Measurements from ENCODE around the gene FAM174C. TPM values are rescaled to one million over a fixed set of nuclear protein-coding genes. Genes with fewer than 3 reads are reported as not detected.

The FAM174C gene
- total RNA-seq, 1 experiment from 2014 or later, result 110 TPM

DNA sequence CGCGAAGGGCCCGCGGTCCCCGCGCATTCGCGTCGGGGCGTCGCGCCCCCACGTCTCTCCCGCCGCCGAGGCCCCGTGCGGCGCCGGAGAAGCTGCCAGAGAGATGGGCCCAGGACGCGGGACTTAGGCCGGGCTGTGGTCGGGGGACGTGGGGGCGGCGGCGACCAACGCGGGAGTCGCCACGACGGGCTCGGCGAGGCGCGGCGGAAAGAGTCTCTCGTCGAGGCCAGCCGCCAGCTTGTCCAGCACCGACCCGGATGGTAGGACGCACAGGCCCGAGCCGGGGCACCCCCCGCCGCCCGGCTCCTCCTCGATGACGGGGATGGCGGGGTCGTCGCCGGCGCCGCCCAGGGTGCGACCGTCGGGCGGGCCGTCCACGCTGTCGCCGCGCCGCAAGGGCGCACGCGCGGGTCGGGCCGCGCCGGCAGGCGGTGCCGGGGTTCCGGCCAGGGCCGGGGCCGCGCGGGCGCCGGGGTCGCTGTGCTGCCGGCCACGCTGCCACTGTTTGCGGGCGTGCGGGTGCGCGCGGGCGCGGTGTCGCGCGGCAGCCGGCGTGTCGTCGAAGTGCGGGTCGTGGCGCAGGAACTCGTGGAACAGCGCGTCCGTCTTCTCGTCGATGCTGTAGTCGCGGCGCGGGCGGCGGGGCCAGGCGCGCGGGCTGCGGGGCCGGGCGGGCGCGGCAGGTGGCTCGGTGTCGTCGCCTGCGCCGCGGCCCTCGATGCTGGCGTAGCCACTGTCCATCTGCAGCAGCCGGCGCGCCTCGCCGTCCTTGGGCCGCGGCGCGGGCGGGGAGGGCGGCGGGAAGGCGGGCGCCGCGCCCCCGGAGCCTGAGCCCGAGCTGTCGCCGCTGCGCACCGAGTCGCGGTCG is 46.0 kb upstream of the FAM174C start:
- Histone ChIP-seq H2AFZ (ENCODE audit: low read length) (no peak overlapping the region), H3K9me2 (replicated peaks; ENCODE audit: low read length) (no peaks in the 10 kb centered on the region), H3K27ac (ENCODE audit: low read length) (no peak overlapping the region), H3K4me3 (ENCODE audit: low read length) (no peak overlapping the region), H3F3A (ENCODE audit: low read length, unreplicated experiment) (no peaks in the 10 kb centered on the region), H3K9ac (ENCODE audit: low read length) (no peak overlapping the region), H3K9me3 (ENCODE audit: low read length) (no peaks in the 10 kb centered on the region), H3K4me2 (ENCODE audit: low read length) (no peak overlapping the region), H3K79me2 (ENCODE audit: low read length) (no peaks in the 10 kb centered on the region), H3K36me3 (ENCODE audit: low read depth, low read length) (no peaks in the 10 kb centered on the region), H4K20me1 (ENCODE audit: low read length) (no peaks in the 10 kb centered on the region), H3K27me3 (ENCODE audit: low read length) (no peaks in the 10 kb centered on the region), H3K4me1 (ENCODE audit: insufficient read depth, low read length) (peaks cover 11% of the 10 kb centered on the region)
- CTCF ChIA-PET, result no interaction called here
- POLR2A ChIA-PET (ENCODE audit: unreplicated experiment), result no interaction called here
- ATAC-seq, result no peak
- intact Hi-C loops (cut with micrococcal nuclease), result no loop called here
- TF ChIP-seq, protein P1, sequence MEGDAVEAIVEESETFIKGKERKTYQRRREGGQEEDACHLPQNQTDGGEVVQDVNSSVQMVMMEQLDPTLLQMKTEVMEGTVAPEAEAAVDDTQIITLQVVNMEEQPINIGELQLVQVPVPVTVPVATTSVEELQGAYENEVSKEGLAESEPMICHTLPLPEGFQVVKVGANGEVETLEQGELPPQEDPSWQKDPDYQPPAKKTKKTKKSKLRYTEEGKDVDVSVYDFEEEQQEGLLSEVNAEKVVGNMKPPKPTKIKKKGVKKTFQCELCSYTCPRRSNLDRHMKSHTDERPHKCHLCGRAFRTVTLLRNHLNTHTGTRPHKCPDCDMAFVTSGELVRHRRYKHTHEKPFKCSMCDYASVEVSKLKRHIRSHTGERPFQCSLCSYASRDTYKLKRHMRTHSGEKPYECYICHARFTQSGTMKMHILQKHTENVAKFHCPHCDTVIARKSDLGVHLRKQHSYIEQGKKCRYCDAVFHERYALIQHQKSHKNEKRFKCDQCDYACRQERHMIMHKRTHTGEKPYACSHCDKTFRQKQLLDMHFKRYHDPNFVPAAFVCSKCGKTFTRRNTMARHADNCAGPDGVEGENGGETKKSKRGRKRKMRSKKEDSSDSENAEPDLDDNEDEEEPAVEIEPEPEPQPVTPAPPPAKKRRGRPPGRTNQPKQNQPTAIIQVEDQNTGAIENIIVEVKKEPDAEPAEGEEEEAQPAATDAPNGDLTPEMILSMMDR (conservative IDR thresholded peaks at IDR 0.05; ENCODE audit: low read depth, low read length), result no peak
- TF ChIP-seq EZH2phosphoT487 (IDR thresholded peaks at IDR 0.05; ENCODE audit: borderline replicate concordance, low read length) (no peak), EZH2 (IDR thresholded peaks at IDR 0.05; ENCODE audit: low read length, unreplicated experiment) (no peak)
- DNase-seq, result no peak
- no TSS peak for BruUV-seq (replicated peaks)

DNA sequence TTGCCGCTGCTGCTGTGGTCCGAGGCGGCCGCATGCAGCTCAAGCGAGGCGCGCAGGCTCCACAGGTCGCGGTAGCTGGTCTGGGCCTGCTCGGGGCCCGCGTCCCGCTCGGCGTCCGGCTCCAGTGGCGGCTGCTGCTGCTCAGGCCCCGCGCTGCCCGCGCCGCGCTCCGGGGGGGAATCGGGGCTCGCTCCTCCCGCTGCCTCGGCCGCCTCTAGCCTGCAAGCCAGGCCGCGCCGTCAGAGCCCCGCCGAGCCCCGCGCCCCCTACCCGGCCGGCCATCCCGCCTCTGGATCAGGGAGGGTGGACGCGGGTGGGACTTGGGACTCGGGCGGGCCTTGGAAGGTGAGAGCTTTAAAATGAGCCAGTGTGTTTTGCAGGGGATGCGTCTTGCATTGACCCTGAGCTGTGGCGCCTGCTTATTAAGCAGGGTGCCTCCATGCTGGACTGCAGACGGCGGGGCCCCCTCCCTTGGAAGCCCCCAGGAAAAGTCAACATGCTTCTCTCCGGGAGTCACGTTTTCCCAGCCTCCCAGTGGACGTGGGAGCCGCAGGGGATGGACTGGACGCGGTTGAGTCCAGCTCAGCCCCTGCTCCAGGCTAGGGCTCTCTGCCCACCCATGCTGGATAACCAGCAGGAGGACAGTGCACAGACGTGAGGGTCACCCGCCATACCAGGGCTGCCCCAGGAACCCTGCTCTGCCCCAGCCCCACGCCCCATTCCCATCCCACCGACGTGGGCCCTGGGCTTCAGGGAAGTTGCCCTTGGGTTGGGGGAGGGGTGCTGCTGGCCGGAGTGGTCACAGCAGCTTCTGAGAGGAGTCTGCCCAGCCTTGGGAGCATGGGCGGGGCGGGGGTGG is 45.2 kb upstream of the FAM174C start:
- CTCF ChIA-PET, result no interaction called here
- no peak overlapping the region for H3K9ac ChIP-seq (ENCODE audit: low read length)
- intact Hi-C loops (cut with micrococcal nuclease), result no loop called here

More for the DNA sequence above, 45.2 kb upstream of the FAM174C start:
- BruUV-seq (replicated peaks), result no TSS peak
- no peak overlapping the region for H3K27ac ChIP-seq (ENCODE audit: low read length)
- no peaks in the 10 kb centered on the region for H3K27me3 ChIP-seq (ENCODE audit: low read length)
- ATAC-seq (no peak), DNase-seq (no peak)
- no peaks in the 10 kb centered on the region for H3K36me3 ChIP-seq (ENCODE audit: low read depth, low read length)
- H3K4me2 ChIP-seq (ENCODE audit: low read length), result no peak overlapping the region
- H3K9me2 ChIP-seq (replicated peaks; ENCODE audit: low read length), result no peaks in the 10 kb centered on the region
- H3K4me3 ChIP-seq (ENCODE audit: low read length), result no peak overlapping the region
- H3F3A ChIP-seq (ENCODE audit: low read length, unreplicated experiment), result no peaks in the 10 kb centered on the region
- H2AFZ ChIP-seq (ENCODE audit: low read length), result no peak overlapping the region
- POLR2A ChIA-PET (ENCODE audit: unreplicated experiment), result no interaction called here
- no peaks in the 10 kb centered on the region for H3K79me2 ChIP-seq (ENCODE audit: low read length)
- peaks cover 11% of the 10 kb centered on the region for H3K4me1 ChIP-seq (ENCODE audit: insufficient read depth, low read length)
- TF ChIP-seq EZH2phosphoT487 (IDR thresholded peaks at IDR 0.05; ENCODE audit: borderline replicate concordance, low read length), result no peak
- no peak for TF ChIP-seq EZH2 (IDR thresholded peaks at IDR 0.05; ENCODE audit: low read length, unreplicated experiment)
- TF ChIP-seq, protein P1 (conservative IDR thresholded peaks at IDR 0.05; ENCODE audit: low read depth, low read length), result no peak
- no peaks in the 10 kb centered on the region for H4K20me1 ChIP-seq (ENCODE audit: low read length)
- H3K9me3 ChIP-seq (ENCODE audit: low read length), result no peaks in the 10 kb centered on the region
